Keratinocyte (primary cell): ENCODE data around the gene NIN. TPM values are rescaled to one million over a fixed set of nuclear protein-coding genes. Genes with fewer than 3 reads are reported as not detected.
A peak's percentile ranks its signal among the peaks of the same experiment; 100 is the strongest.

Experiments
- DNase-seq: peaks from one replicate; pipeline ENCODE4 v3.0.0-alpha.2; 2011; ENCODE audit warnings: low read depth, missing footprints, low spot score
- FAIRE-seq: peaks from 2 replicates; lab custom pipeline; 2011; peaks lifted over from hg19 to GRCh38; lab: Jason Lieb, UNC
- H2AFZ ChIP-seq: 2 replicates; pipeline ENCODE4 v1.6.0; 2012; ENCODE audit warnings: low read length, control low read depth, inconsistent platforms; ENCODE audit not compliant: control insufficient read depth
- H3K27ac ChIP-seq: 2 replicates; pipeline ENCODE4 v1.5.1; 2011; ENCODE audit warnings: low read length; ENCODE audit not compliant: control insufficient read depth, insufficient read depth
- H3K27me3 ChIP-seq: 3 replicates; pipeline ENCODE4 v1.6.0; 2011; ENCODE audit warnings: low read length; ENCODE audit not compliant: control insufficient read depth, insufficient read depth; ENCODE audit errors: extremely low read depth
- H3K36me3 ChIP-seq, 2 experiments: 2 replicates in 1 of 2; 3 replicates in 1 of 2; pipeline ENCODE4 v1.5.1; 2011; ENCODE audit warnings: low read length in 2 of 2, mild to moderate bottlenecking in 1 of 2; ENCODE audit not compliant: control insufficient read depth in 2 of 2, insufficient read depth in 2 of 2; ENCODE audit errors: extremely low read depth in 1 of 2
- H3K4me1 ChIP-seq: 3 replicates; pipeline ENCODE4 v1.5.1; 2011; ENCODE audit warnings: low read length; ENCODE audit not compliant: control insufficient read depth, insufficient read depth; ENCODE audit errors: extremely low read depth
- H3K4me2 ChIP-seq: 3 replicates; pipeline ENCODE4 v1.6.0; 2011; ENCODE audit warnings: low read depth, low read length; ENCODE audit not compliant: control insufficient read depth, insufficient read depth; ENCODE audit errors: extremely low read depth
- H3K4me3 ChIP-seq, 3 experiments: fragments of 200-600 bp in 1 of 3; sonication (generic) in 1 of 3; 2 replicates in 2 of 3; 3 replicates in 1 of 3; pipeline ENCODE4 v1.5.1; 2011 to 2016; ENCODE audit warnings: low read length in 3 of 3, mild to moderate bottlenecking in 3 of 3, control low read depth in 2 of 3, inconsistent platforms in 1 of 3, low read depth in 1 of 3, mixed read lengths in 1 of 3, mixed run types in 1 of 3, moderate library complexity in 1 of 3; ENCODE audit not compliant: control insufficient read depth in 2 of 3, insufficient read depth in 2 of 3; ENCODE audit errors: extremely low read depth in 1 of 3
- H3K79me2 ChIP-seq: 2 replicates; pipeline ENCODE4 v1.6.0; 2012; ENCODE audit warnings: low read length; ENCODE audit not compliant: control insufficient read depth, insufficient read depth
- H3K9ac ChIP-seq: 3 replicates; pipeline ENCODE4 v1.6.0; 2011; ENCODE audit warnings: low read length; ENCODE audit not compliant: control insufficient read depth, insufficient read depth; ENCODE audit errors: extremely low read depth
- H3K9me1 ChIP-seq: 3 replicates; pipeline ENCODE4 v1.6.0; 2011; ENCODE audit warnings: low read length; ENCODE audit not compliant: control insufficient read depth, insufficient read depth; ENCODE audit errors: extremely low read depth
- H3K9me3 ChIP-seq: 2 replicates; pipeline ENCODE4 v1.5.1; 2012; ENCODE audit warnings: low read depth, low read length; ENCODE audit not compliant: control insufficient read depth
- H4K20me1 ChIP-seq: 3 replicates; pipeline ENCODE4 v1.6.0; 2011; ENCODE audit warnings: low read length; ENCODE audit not compliant: control insufficient read depth, insufficient read depth; ENCODE audit errors: extremely low read depth
- EZH2 ChIP-seq: IDR thresholded peaks from one replicate; pipeline ENCODE4 v1.6.1; 2012; ENCODE audit warnings: inconsistent platforms, mild to moderate bottlenecking, low read length, moderate library complexity
- dilution Hi-C: fragments of 300-500 bp; cut with MboI; formaldehyde crosslinking; loops from one replicate; pipeline ENCODE4 v1.7.0; 2020; ENCODE audit warnings: low sequenced_read_pairs; ENCODE audit not compliant: extremely low pct_ligation_motif_present
- polyA plus RNA-seq, 5 experiments: library from polyadenylated mRNA; depleted of rRNA in 3 of 5; stranded (reverse) in 3 of 5; stranded (forward) in 1 of 5; unstranded in 1 of 5; fragments of >200 nt; gene quantifications; 1 replicate in 1 of 5; 2 replicates in 3 of 5; 3 replicates in 1 of 5; pipeline versions ENCODE4 v1.2.1 to v1.2.3, GENCODE V29; 2011 to 2012; ENCODE audit warnings: missing spikeins in 2 of 5, low read depth in 1 of 5, low replicate concordance in 1 of 5
- TF ChIP-seq, protein P1 (sequence below), 3 experiments: IDR thresholded peaks in 1 of 3; conservative IDR thresholded peaks in 1 of 3; optimal IDR thresholded peaks in 1 of 3; 2 replicates in 2 of 3; 3 replicates in 1 of 3; pipeline versions ENCODE3 to v1.5.1; 2011; ENCODE audit warnings: low read length in 3 of 3, mild to moderate bottlenecking in 3 of 3, moderate library complexity in 2 of 3, control low read depth in 1 of 3, inconsistent platforms in 1 of 3; ENCODE audit not compliant: insufficient read depth in 2 of 3; ENCODE audit errors: extremely low read depth in 1 of 3

The NIN gene
- polyA plus RNA-seq, 1 donor (not counting 4 experiments of a cell fraction or from before 2014, with no cell fraction given), result 15.2 TPM

DNA sequence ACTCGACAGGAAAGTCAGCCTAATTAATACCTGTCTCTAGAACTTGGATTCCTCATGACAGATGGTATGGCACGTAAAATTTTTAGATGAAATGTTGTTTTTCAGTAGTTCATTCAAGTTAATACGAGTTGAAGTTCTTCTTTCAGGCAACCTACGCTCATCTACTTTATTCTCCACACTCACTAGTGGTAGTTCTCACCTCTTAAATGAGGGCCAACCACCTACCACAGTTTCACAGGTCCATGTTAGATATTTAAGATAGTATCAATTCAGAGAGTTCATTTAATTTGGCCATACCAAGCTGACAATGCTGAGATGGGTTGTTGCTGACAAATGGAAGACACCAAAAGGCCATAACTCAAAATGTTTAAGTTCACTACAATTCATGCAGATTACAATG, 50.6 kb downstream of the NIN start:
- Histone ChIP-seq H3K4me1 (peaks cover 17% of the 10 kb centered on the region), H3K9ac (no peak overlapping the region), H2AFZ (no peak overlapping the region), H3K36me3 (peaks cover 0 to 4% of the 10 kb centered on the region in 2 experiments), H4K20me1 (no peaks in the 10 kb centered on the region), H3K27me3 (no peaks in the 10 kb centered on the region), H3K9me3 (no peaks in the 10 kb centered on the region), H3K9me1 (no peaks in the 10 kb centered on the region), H3K4me3 (no peak overlapping the region), H3K4me2 (no peak overlapping the region), H3K79me2 (no peaks in the 10 kb centered on the region), H3K27ac (no peak overlapping the region)
- DNase-seq, result no peak
- dilution Hi-C loops, result no loop called here
- FAIRE-seq, result no peak
- TF ChIP-seq, protein P1, sequence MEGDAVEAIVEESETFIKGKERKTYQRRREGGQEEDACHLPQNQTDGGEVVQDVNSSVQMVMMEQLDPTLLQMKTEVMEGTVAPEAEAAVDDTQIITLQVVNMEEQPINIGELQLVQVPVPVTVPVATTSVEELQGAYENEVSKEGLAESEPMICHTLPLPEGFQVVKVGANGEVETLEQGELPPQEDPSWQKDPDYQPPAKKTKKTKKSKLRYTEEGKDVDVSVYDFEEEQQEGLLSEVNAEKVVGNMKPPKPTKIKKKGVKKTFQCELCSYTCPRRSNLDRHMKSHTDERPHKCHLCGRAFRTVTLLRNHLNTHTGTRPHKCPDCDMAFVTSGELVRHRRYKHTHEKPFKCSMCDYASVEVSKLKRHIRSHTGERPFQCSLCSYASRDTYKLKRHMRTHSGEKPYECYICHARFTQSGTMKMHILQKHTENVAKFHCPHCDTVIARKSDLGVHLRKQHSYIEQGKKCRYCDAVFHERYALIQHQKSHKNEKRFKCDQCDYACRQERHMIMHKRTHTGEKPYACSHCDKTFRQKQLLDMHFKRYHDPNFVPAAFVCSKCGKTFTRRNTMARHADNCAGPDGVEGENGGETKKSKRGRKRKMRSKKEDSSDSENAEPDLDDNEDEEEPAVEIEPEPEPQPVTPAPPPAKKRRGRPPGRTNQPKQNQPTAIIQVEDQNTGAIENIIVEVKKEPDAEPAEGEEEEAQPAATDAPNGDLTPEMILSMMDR (optimal IDR thresholded peaks at IDR 0.05 in 1 of 3, IDR thresholded peaks at IDR 0.05 in 1 of 3, conservative IDR thresholded peaks at IDR 0.05 in 1 of 3; ENCODE audit: extremely low read depth in 1 of 3, insufficient read depth in 2 of 3, low read length in 3 of 3), result no peak
- no peak for TF ChIP-seq EZH2

DNA sequence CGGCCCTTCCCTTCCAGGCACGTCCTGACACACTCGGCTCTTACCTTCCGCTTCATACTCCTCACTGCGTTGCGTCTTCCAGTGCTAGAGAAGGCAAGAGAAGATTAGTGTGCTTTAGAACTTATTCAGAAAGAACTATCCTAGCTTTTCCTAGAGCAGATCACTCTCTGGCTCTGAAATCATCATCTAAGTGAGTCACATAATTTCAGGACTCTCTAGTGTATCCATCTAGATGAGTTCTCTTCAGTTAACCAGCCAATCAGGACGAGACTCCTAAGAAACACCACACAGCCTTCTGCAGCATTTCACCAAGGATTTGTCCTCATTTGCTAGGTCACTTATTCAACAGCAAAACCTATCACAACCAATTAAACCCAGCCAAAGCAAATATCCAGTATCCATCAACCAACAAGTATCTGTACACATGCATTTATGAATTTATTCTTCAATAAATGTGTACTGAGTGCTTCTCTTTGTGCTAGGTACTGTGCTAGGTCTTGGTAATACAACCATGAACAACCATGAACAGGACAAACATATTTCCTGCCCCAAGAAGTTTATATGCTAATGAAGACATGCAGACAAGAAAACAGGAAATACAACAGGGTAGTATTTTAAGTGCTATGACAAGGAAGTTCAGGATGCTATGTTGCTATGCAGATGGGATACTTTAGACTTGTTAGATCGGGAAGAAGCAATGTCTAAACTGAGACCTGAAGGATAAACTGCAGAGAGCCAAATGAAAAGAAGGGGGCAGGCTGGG, 52.1 kb downstream of the NIN start:
- Histone ChIP-seq H3K79me2 (no peaks in the 10 kb centered on the region), H3K9ac (no peak overlapping the region), H3K36me3 (peaks cover 0 to 4% of the 10 kb centered on the region in 2 experiments), H4K20me1 (no peaks in the 10 kb centered on the region), H3K27me3 (no peaks in the 10 kb centered on the region), H3K4me2 (peak overlapping the region; percentile 22), H3K4me3 (no peak overlapping the region), H3K9me1 (no peaks in the 10 kb centered on the region), H3K27ac (peak overlapping the region; percentile 4), H3K4me1 (peaks cover 30% of the 10 kb centered on the region), H3K9me3 (no peaks in the 10 kb centered on the region), H2AFZ (no peak overlapping the region)
- FAIRE-seq (peak; percentile 46), DNase-seq (no peak)
- dilution Hi-C loops, result no loop called here
- no peak for TF ChIP-seq EZH2
- TF ChIP-seq, protein P1 (optimal IDR thresholded peaks at IDR 0.05 in 1 of 3, IDR thresholded peaks at IDR 0.05 in 1 of 3, conservative IDR thresholded peaks at IDR 0.05 in 1 of 3; ENCODE audit: extremely low read depth in 1 of 3, insufficient read depth in 2 of 3, low read length in 3 of 3), result no peak
